Uterus (tissue), 2 donors: ENCODE data around the gene ACKR1.

ENCODE experiments used
- CTCF ChIP-seq, 4 experiments: fragments of 200-600 bp in 2 of 4; fragments of 450-650 bp in 2 of 4; sonication (generic) in 2 of 4; IDR thresholded peaks; one replicate each; pipeline ENCODE4 v1.5.1; 2016 to 2019; ENCODE audit warnings: antibody characterized with exemption in 4 of 4, mild to moderate bottlenecking in 2 of 4, moderate library complexity in 1 of 4
- POLR2A ChIP-seq, 2 donors: fragments of 450-650 bp; IDR thresholded peaks; one replicate each; pipeline ENCODE4 v1.6.1; 2016; ENCODE audit warnings: antibody characterized with exemption in 2 of 2, mild to moderate bottlenecking in 1 of 2, moderate library complexity in 1 of 2

- TF ChIP-seq POLR2A (IDR thresholded peaks at IDR 0.05) = no peak
- no peak for TF ChIP-seq CTCF (IDR thresholded peaks at IDR 0.05)
These were observed 20.5 kb upstream of the ACKR1 start for GRCh38 chr1:159184201-159184600.
